Stimulated activated CD8-positive, alpha-beta memory T cell treated with anti-CD3 and anti-CD28 coated beads, Interleukin-7, amount 100 ng/mL, for 4 hours (primary cell): ENCODE results near the gene ADGRD1.
"Not testable (repeated sequence)": the region's sequence is repeated elsewhere in the genome, so short reads cannot be mapped to it uniquely, and the experiment has no call there.

Experiments used
- DNase-seq, 2 donors: peaks; one replicate each; pipeline ENCODE4 v3.0.0-alpha.2; 2020; ENCODE audit warnings: low read depth in 2 of 2

The ADGRD1 gene

GRCh38 chr12:131055596-131056233, 102.0 kb downstream of the ADGRD1 start:
- DNase-seq = no peak

- no peak for DNase-seq
These were observed 102.9 kb downstream of the ADGRD1 start for GRCh38 chr12:131056626-131057025.

- DNase-seq = no peak
These were observed 103.6 kb downstream of the ADGRD1 start for GRCh38 chr12:131057211-131057721.

- no peak for DNase-seq
These were observed 104.2 kb downstream of the ADGRD1 start for GRCh38 chr12:131057722-131058515.

GRCh38 chr12:131058700-131059099, 105.0 kb downstream of the ADGRD1 start:
- no peak for DNase-seq

- DNase-seq = no peak
These were observed 106.5 kb downstream of the ADGRD1 start for GRCh38 chr12:131060011-131060703.

GRCh38 chr12:131061041-131061806, 107.5 kb downstream of the ADGRD1 start:
- no peak for DNase-seq

- DNase-seq = no peak
These were observed 109.7 kb downstream of the ADGRD1 start for GRCh38 chr12:131063413-131063812.

- no peak for DNase-seq
These were observed 110.3 kb downstream of the ADGRD1 start for GRCh38 chr12:131063960-131064359.

- DNase-seq = no peak
These were observed 111.6 kb downstream of the ADGRD1 start for GRCh38 chr12:131065279-131065678.

GRCh38 chr12:131065801-131066200, 112.1 kb downstream of the ADGRD1 start:
- DNase-seq = no peak

GRCh38 chr12:131066207-131066885, 112.6 kb downstream of the ADGRD1 start:
- DNase-seq = no peak

- no peak for DNase-seq
These were observed 113.3 kb downstream of the ADGRD1 start for GRCh38 chr12:131066886-131067490.

GRCh38 chr12:131067981-131068851, 114.5 kb downstream of the ADGRD1 start:
- no peak for DNase-seq

- DNase-seq = not testable (repeated sequence)
These were observed 115.4 kb downstream of the ADGRD1 start for GRCh38 chr12:131068926-131069720.

- not testable (repeated sequence) for DNase-seq
These were observed 116.4 kb downstream of the ADGRD1 start for GRCh38 chr12:131070136-131070535.

- DNase-seq = not testable (repeated sequence)
These were observed 117.0 kb downstream of the ADGRD1 start for GRCh38 chr12:131070668-131071067.

GRCh38 chr12:131071234-131071820, 117.6 kb downstream of the ADGRD1 start:
- DNase-seq = not testable (repeated sequence)
